Retinal pigment epithelial cell (primary cell): ENCODE results near the gene CABYR.

Source experiments
- DNase-seq: peaks from one replicate; pipeline ENCODE4 v3.0.0-alpha.2; 2010; ENCODE audit warnings: low read depth
- H3K4me3 ChIP-seq: 2 replicates; pipeline ENCODE4 v1.5.1; 2011; ENCODE audit warnings: mild to moderate bottlenecking, low read length, control low read depth, moderate library complexity
- TF ChIP-seq, protein P1 (sequence below): conservative IDR thresholded peaks from 2 replicates; pipeline ENCODE4 v1.5.1; 2011; ENCODE audit warnings: low read depth, low read length, control low read depth, inconsistent platforms

CABYR gene

DNA sequence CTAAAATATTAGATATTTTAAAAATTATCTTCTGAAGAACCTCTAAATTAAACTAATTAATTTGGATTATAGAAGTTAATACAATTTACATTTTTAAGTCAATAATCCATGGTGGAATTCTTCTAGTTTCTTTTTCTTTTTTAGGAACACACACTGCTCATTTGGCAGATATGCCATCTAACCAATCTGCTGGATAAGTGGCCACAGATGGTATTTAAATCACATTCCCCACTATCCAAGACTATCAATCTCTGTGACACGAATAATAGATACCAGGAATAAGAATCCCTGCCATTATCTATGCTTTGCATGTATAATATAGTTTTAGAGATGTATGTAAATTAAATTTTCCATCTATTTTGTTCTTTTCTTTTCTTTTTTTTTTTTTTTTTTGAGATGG is 58.5 kb downstream of the CABYR start:
- no peak overlapping the region for H3K4me3 ChIP-seq
- TF ChIP-seq, protein P1, sequence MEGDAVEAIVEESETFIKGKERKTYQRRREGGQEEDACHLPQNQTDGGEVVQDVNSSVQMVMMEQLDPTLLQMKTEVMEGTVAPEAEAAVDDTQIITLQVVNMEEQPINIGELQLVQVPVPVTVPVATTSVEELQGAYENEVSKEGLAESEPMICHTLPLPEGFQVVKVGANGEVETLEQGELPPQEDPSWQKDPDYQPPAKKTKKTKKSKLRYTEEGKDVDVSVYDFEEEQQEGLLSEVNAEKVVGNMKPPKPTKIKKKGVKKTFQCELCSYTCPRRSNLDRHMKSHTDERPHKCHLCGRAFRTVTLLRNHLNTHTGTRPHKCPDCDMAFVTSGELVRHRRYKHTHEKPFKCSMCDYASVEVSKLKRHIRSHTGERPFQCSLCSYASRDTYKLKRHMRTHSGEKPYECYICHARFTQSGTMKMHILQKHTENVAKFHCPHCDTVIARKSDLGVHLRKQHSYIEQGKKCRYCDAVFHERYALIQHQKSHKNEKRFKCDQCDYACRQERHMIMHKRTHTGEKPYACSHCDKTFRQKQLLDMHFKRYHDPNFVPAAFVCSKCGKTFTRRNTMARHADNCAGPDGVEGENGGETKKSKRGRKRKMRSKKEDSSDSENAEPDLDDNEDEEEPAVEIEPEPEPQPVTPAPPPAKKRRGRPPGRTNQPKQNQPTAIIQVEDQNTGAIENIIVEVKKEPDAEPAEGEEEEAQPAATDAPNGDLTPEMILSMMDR: no peak
- no peak for DNase-seq

DNA sequence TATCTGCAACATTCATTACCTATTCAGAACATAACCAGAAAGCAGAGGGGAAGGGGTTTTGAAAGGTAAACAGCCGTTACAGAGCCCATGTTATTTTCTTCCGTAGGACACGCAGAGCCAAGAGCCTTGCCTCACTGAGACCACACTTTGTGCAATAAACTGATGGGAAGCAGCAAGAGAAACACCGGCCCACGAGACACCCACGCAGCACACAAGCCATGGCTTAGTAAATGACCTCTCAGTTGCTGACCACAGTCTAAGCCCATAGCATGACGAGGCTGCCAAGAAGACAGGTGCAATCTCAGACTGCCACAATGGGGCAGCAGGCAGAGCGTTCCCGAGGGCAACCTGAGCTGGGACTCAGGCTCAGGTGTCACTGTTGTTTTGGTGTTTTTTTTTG is 59.6 kb downstream of the CABYR start:
- TF ChIP-seq, protein P1: no peak

DNA sequence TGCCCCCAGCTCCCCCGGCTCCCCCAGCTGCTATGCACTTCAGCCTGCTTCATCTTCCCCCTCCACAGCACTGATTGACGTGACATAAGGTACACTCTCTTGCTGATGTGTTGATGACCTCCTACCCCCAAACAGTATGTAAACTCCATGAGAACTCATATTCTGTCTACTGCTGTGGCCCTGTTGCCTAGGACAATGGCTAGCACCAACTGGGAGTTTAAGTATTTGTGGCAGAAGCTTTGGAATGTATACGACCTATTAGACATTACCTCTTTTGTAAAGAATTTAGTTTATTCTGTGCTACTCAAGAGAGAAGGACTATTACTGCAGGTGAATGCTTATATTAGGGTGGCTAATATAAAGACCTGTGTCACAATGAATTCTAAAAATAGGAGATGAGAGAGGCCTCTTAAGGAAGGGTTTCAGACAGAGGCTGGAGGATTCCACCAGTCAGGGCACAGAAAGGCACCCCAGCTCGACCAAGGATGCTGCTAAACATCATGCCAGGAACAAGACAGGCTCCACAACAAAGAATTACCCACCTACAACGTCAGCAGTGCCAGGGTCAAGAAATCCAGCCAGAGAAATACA is 60.6 kb downstream of the CABYR start:
- TF ChIP-seq, protein P1: no peak
- no peak for DNase-seq

More for the DNA sequence above, 59.6 kb downstream of the CABYR start:
- no peak overlapping the region for H3K4me3 ChIP-seq
- no peak for DNase-seq

DNA sequence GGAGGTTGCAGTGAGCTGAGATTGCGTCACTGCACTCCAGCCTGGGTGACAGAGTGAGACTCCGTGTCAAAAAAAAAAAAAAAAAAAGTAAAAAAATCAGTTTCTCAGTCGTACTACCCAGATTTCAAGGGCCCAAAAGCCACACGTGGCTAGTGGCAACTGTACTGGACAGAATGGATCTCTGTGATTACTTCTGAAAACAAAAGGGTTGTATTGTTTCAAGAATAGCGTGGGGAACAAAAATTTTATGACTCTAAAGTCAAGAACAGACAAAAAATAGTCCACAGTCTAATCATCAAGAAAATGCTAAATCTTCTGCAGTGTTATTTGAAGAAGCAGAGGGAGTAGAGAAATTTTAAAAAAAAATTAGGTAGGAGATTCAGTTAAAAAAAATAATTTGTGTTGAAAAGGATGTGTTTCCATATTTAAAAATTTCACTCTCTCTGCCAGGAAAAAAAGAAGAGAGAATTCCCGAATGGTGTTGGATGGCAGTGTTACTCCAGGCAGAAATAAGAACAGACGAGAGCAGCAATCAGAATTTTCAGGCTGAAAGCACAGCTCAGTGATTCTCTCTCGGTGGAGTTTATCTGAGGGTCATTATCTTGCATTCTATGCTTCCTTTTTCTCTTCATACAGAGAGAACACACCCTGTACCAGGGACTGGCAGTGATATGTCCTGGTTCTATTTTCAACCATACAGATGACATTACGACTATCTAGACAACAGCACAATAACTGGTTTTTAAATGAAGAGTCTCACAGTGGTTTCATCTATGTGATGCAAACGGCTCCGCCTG is 61.8 kb downstream of the CABYR start:
- DNase-seq: no peak
- TF ChIP-seq, protein P1: no peak
- no peak overlapping the region for H3K4me3 ChIP-seq

More for the DNA sequence above, 60.6 kb downstream of the CABYR start:
- no peak overlapping the region for H3K4me3 ChIP-seq

DNA sequence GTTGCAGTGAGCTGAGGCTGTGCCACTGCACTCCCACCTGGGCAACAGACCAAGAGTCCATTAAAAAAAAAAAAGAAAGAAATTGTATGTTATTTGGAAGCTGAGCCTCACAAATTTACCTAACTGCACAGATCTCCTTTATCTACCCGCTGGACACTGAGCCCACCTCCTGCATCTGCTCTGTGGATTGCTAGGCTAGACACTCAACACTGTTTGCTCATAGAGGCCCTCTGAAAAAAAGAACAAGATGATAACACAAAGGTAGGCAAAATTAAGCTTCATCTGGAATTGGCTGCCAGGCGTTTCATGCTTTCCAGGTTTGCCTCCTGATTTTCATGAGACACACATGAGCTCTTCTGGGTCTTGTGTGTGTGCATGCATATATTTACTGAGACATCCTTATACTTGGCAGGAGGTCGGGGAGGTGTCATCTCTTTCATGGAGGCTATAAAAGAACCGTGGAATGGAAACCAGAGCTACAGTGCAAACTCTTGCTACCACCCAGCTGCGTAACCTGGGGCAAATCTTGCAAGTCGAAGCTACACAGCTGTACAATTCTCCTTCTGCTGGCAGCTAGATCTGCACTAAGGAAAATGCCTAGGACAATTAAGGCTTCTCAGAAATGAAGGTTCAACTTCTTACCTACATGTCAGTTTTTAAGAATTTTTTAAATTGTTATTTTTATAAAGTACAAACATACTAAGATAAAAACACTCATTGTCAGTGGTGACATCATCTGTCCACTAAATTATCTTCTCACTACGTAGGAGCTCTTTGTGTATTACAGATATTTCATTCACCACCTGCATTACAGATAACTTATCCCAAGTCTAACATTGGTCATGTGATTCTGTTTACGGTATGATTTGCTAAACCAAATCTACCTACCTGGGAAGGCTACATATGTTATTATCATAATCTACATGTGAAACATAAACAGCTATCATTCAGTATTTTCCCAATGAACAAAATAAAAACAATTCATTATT is 63.1 kb downstream of the CABYR start:
- H3K4me3 ChIP-seq: no peak overlapping the region
- no peak for DNase-seq
- TF ChIP-seq, protein P1: no peak

DNA sequence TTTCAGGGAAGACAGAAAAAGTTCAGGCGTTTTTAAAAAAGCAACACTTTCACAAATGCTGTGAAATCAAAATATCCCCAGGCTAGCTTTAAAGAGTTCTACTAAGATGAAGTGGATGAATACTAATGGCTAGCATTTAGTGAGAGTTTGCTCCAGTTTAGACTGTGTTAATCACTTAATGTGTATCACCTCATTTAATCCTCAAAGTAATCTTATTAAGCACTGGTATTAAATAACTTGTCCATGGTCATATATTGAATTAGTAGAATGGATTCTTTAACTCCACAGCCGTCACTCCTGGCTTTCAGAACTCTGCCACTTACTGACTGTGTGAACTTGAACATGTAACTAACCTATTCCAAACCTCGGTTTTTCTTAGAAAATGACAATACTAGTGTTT is 66.0 kb downstream of the CABYR start:
- H3K4me3 ChIP-seq: no peak overlapping the region
- DNase-seq: no peak
- TF ChIP-seq, protein P1: no peak
